H9 (cell line): ENCODE measurements around the gene LORICRIN. TPM values are rescaled to one million over a fixed set of nuclear protein-coding genes. Genes with fewer than 3 reads are reported as not detected.
A peak's percentile ranks its signal among the peaks of the same experiment; 100 is the strongest.

Experiments used
- DNase-seq: peaks from one replicate; pipeline ENCODE4 v3.0.0-alpha.2; 2017
- H2AFZ ChIP-seq: one replicate; pipeline ENCODE4 v1.6.1; 2013; ENCODE audit warnings: mild to moderate bottlenecking, low read length, control low read depth, moderate library complexity
- H2AK5ac ChIP-seq: 2 replicates; pipeline ENCODE4 v1.6.1; 2013; ENCODE audit warnings: low read length, control low read depth, mixed read lengths; ENCODE audit not compliant: insufficient read length
- H2BK120ac ChIP-seq: one replicate; pipeline ENCODE4 v1.6.1; 2013; ENCODE audit warnings: low read depth, mild to moderate bottlenecking, low read length, control low read depth, inconsistent platforms; ENCODE audit not compliant: poor library complexity, severe bottlenecking
- H2BK12ac ChIP-seq: 2 replicates; pipeline ENCODE4 v1.6.1; 2013; ENCODE audit warnings: low read length, control low read depth, mixed read lengths, low read depth; ENCODE audit not compliant: insufficient read length
- H2BK15ac ChIP-seq: 2 replicates; pipeline ENCODE4 v1.6.1; 2013; ENCODE audit warnings: low read depth, low read length, control low read depth
- H2BK20ac ChIP-seq: one replicate; pipeline ENCODE4 v1.6.1; 2013; ENCODE audit warnings: low read depth, mild to moderate bottlenecking, low read length, control low read depth, inconsistent platforms; ENCODE audit not compliant: poor library complexity, severe bottlenecking
- H2BK5ac ChIP-seq: 2 replicates; pipeline ENCODE4 v1.6.1; 2013; ENCODE audit warnings: low read length, control low read depth, mixed read lengths; ENCODE audit not compliant: insufficient read length
- H3K14ac ChIP-seq: 2 replicates; pipeline ENCODE4 v1.6.1; 2013; ENCODE audit warnings: low read length, control low read depth; ENCODE audit not compliant: insufficient read depth
- H3K18ac ChIP-seq: 2 replicates; pipeline ENCODE4 v1.6.1; 2013; ENCODE audit warnings: low read depth, mild to moderate bottlenecking, mixed read lengths, low read length, control low read depth; ENCODE audit not compliant: insufficient read length
- H3K23ac ChIP-seq: 2 replicates; pipeline ENCODE4 v1.6.1; 2013; ENCODE audit warnings: low read length, control low read depth, mixed read lengths, low read depth; ENCODE audit not compliant: insufficient read length
- H3K23me2 ChIP-seq: 2 replicates; pipeline ENCODE4 v1.6.1; 2013; ENCODE audit warnings: low read depth, mild to moderate bottlenecking, mixed read lengths, low read length, control low read depth; ENCODE audit not compliant: insufficient read length, poor library complexity, severe bottlenecking
- H3K27ac ChIP-seq: 2 replicates; pipeline ENCODE4 v1.5.1; 2013; ENCODE audit warnings: low read length, control low read depth, mixed read lengths, low read depth; ENCODE audit not compliant: insufficient read length
- H3K27me3 ChIP-seq: 2 replicates; pipeline ENCODE4 v1.6.1; 2013; ENCODE audit warnings: low read length, control low read depth, inconsistent platforms; ENCODE audit not compliant: insufficient read depth
- H3K4ac ChIP-seq: 2 replicates; pipeline ENCODE4 v1.6.1; 2013; ENCODE audit warnings: low read depth, mild to moderate bottlenecking, control low read depth, inconsistent platforms, low read length, moderate library complexity
- H3K4me1 ChIP-seq: 2 replicates; pipeline ENCODE4 v1.6.1; 2013; ENCODE audit warnings: low read length, control low read depth, inconsistent platforms; ENCODE audit not compliant: insufficient read depth
- H3K4me2 ChIP-seq: 2 replicates; pipeline ENCODE4 v1.6.1; 2013; ENCODE audit warnings: low read length, control low read depth, mixed read lengths; ENCODE audit not compliant: insufficient read length, insufficient read depth
- H3K56ac ChIP-seq: 2 replicates; pipeline ENCODE4 v1.6.1; 2013; ENCODE audit warnings: low read depth, mild to moderate bottlenecking, mixed read lengths, low read length, control low read depth; ENCODE audit not compliant: insufficient read length
- H3K79me1 ChIP-seq: 2 replicates; pipeline ENCODE4 v1.6.1; 2013; ENCODE audit warnings: low read depth, mild to moderate bottlenecking, moderate library complexity, low read length, control low read depth, inconsistent platforms; ENCODE audit not compliant: insufficient read depth, poor library complexity, severe bottlenecking
- H3K79me2 ChIP-seq: 2 replicates; pipeline ENCODE4 v1.6.1; 2013; ENCODE audit warnings: low read length, control low read depth, inconsistent platforms; ENCODE audit not compliant: insufficient read depth
- H3K9ac ChIP-seq: 2 replicates; pipeline ENCODE4 v1.6.1; 2013; ENCODE audit warnings: low read length, control low read depth, mixed read lengths; ENCODE audit not compliant: insufficient read length; ENCODE audit errors: extremely low read depth
- H3K9me3 ChIP-seq: one replicate; pipeline ENCODE4 v1.6.1; 2013; ENCODE audit warnings: low read depth, low read length, inconsistent platforms; ENCODE audit not compliant: control insufficient read depth
- H3T11ph ChIP-seq: one replicate; pipeline ENCODE4 v1.6.1; 2013; ENCODE audit warnings: mild to moderate bottlenecking, low read length, control low read depth, inconsistent platforms
- H4K20me1 ChIP-seq: one replicate; pipeline ENCODE4 v1.6.1; 2013; ENCODE audit not compliant: control insufficient read depth, insufficient read length, insufficient read depth
- H4K5ac ChIP-seq: 2 replicates; pipeline ENCODE4 v1.6.1; 2013; ENCODE audit warnings: low read depth, mild to moderate bottlenecking, mixed read lengths, low read length, control low read depth; ENCODE audit not compliant: insufficient read length
- H4K8ac ChIP-seq: replicated peaks from 2 replicates; pipeline ENCODE4 v1.6.1; 2013; ENCODE audit warnings: low read length, control low read depth, mixed read lengths, low read depth; ENCODE audit not compliant: insufficient read length
- H4K91ac ChIP-seq: 2 replicates; pipeline ENCODE4 v1.6.1; 2013; ENCODE audit warnings: low read depth, mild to moderate bottlenecking, moderate library complexity, mixed read lengths, low read length, control low read depth; ENCODE audit not compliant: insufficient read length
- H3K27ac Mint-ChIP-seq, 3 experiments: 2 replicates in 2 of 3; 3 replicates in 1 of 3; pipeline ENCODE4 v1.8.0; 2020 to 2021; ENCODE audit warnings: mixed read lengths in 3 of 3, mild to moderate bottlenecking in 1 of 3, moderate library complexity in 1 of 3
- H3K27me3 Mint-ChIP-seq: 2 replicates; pipeline ENCODE4 v1.8.0; 2021; ENCODE audit warnings: low read depth, mild to moderate bottlenecking, moderate library complexity, mixed read lengths
- H3K36me3 Mint-ChIP-seq, 3 experiments: 2 replicates in 2 of 3; 3 replicates in 1 of 3; pipeline ENCODE4 v1.8.0; 2020 to 2021; ENCODE audit warnings: low read depth in 3 of 3, mixed read lengths in 3 of 3; ENCODE audit not compliant: insufficient read depth in 1 of 3
- H3K4me1 Mint-ChIP-seq, 2 experiments: 2 replicates each; pipeline ENCODE4 v1.8.0; 2020; ENCODE audit warnings: mixed read lengths in 2 of 2
- H3K4me3 Mint-ChIP-seq, 2 experiments: 2 replicates in 1 of 2; 3 replicates in 1 of 2; pipeline ENCODE4 v1.8.0; 2020 to 2021; ENCODE audit warnings: mild to moderate bottlenecking in 2 of 2, mixed read lengths in 2 of 2, moderate library complexity in 1 of 2
- H3K9me3 Mint-ChIP-seq, 2 experiments: 2 replicates in 1 of 2; 3 replicates in 1 of 2; pipeline ENCODE4 v1.8.0; 2020; ENCODE audit warnings: mild to moderate bottlenecking in 2 of 2, mixed read lengths in 2 of 2, moderate library complexity in 1 of 2
- CTCF ChIP-seq: fragments of 200-600 bp; sonication (generic); conservative IDR thresholded peaks from 3 replicates; pipeline ENCODE4 v1.8.0; 2021; ENCODE audit warnings: antibody characterized with exemption, mild to moderate bottlenecking
- WGBS: extraction: QIAGEN DNeasy Blood & Tissue Kit; methylation state at CpG from one replicate; pipeline ENCODE4 v1.1.7; 2013; ENCODE audit warnings: missing lambda C conversion rate, low lambda C conversion rate, mixed read lengths; ENCODE audit not compliant: insufficient read length; ENCODE audit errors: extremely low coverage; 5-methylcytosine and 5-hydroxymethylcytosine counted together
- total RNA-seq: library from RNA; stranded (reverse); gene quantifications from 2 replicates; pipeline ENCODE4 v1.2.1, GENCODE V29; 2021

LORICRIN gene
- total RNA-seq, 1 experiment from 2014 or later = not detected

- Histone ChIP-seq H3T11ph (no peak overlapping the region), H4K8ac (no peak overlapping the region), H3K4me2 (no peak overlapping the region), H3K4ac (no peak overlapping the region), H3K23ac (no peak overlapping the region), H2AFZ (no peak overlapping the region), H3K79me1 (no peaks in the 10 kb centered on the region), H3K14ac (no peak overlapping the region), H3K4me1 (no peaks in the 10 kb centered on the region; the same call in 1 of the 2 replicates), H3K9me3 (no peaks in the 10 kb centered on the region), H2AK5ac (no peak overlapping the region), H2BK120ac (no peak overlapping the region), H2BK5ac (no peak overlapping the region), H3K27me3 (no peaks in the 10 kb centered on the region), H4K91ac (no peak overlapping the region), H2BK12ac (no peak overlapping the region), H4K5ac (no peak overlapping the region), H3K23me2 (no peaks in the 10 kb centered on the region), H4K20me1 (no peaks in the 10 kb centered on the region), H3K18ac (no peak overlapping the region), H2BK20ac (no peak overlapping the region), H3K79me2 (no peaks in the 10 kb centered on the region), H3K27ac (no peak overlapping the region), H3K9ac (no peak overlapping the region), H2BK15ac (no peak overlapping the region), H3K56ac (no peak overlapping the region)
- peak overlapping the region in 1 of 3 experiments; percentile 79; a peak in 1 of 7 replicates for H3K27ac Mint-ChIP-seq
- peaks cover 10 to 15% of the 10 kb centered on the region in 2 experiments for H3K4me1 Mint-ChIP-seq
- no peaks in the 10 kb centered on the region; a peak in 1 of 7 replicates for H3K36me3 Mint-ChIP-seq
- H3K9me3 Mint-ChIP-seq = peaks cover 0 to 11% of the 10 kb centered on the region in 2 experiments; a peak in 1 of 5 replicates
- WGBS = no CpG with 5 or more reads among the region's 10 CpGs
- H3K4me3 Mint-ChIP-seq = no peak overlapping the region
- TF ChIP-seq CTCF = no peak
- peaks cover 4% of the 10 kb centered on the region for H3K27me3 Mint-ChIP-seq
- no peak for DNase-seq
These were observed 47.7 kb downstream of the LORICRIN start for GRCh38 chr1:153307221-153307600.
